DND-41 (cell line): Measurements from ENCODE around the gene MAGED2.
A peak's percentile ranks its signal among the peaks of the same experiment; 100 is the strongest.

Source experiments
- ATAC-seq: fragments of 200-7000 bp; cut with Tn5 transposase; 3 replicates; pipeline ENCODE4 v1.9.1; 2021; ENCODE audit warnings: low read depth; ENCODE audit not compliant: insufficient read depth
- DNase-seq: peaks from one replicate; pipeline ENCODE4 v3.0.0-alpha.2; 2020
- H2AFZ ChIP-seq: 2 replicates; pipeline ENCODE4 v1.6.0; 2012; ENCODE audit warnings: low read depth, low read length
- H3K27ac ChIP-seq: 2 replicates; pipeline ENCODE4 v1.5.1; 2012; ENCODE audit warnings: low read length, inconsistent platforms
- H3K27me3 ChIP-seq: fragments of 200-600 bp; sonication (generic); 2 replicates; pipeline ENCODE4 v1.6.0; 2012; ENCODE audit warnings: low read length, mild to moderate bottlenecking, inconsistent platforms; ENCODE audit not compliant: insufficient read depth, poor library complexity
- H3K36me3 ChIP-seq: 2 replicates; pipeline ENCODE4 v1.5.1; 2012; ENCODE audit warnings: low read length, inconsistent platforms; ENCODE audit not compliant: insufficient read depth
- H3K4me1 ChIP-seq: 2 replicates; pipeline ENCODE4 v1.5.1; 2012; ENCODE audit warnings: mild to moderate bottlenecking, low read length; ENCODE audit not compliant: insufficient read depth
- H3K4me2 ChIP-seq: 2 replicates; pipeline ENCODE4 v1.6.0; 2012; ENCODE audit warnings: mild to moderate bottlenecking, moderate library complexity, low read length, inconsistent platforms; ENCODE audit not compliant: insufficient read depth
- H3K4me3 ChIP-seq, 2 experiments: fragments of 200-600 bp in 1 of 2; shearing (Covaris generic) in 1 of 2; 2 replicates each; pipeline ENCODE4 v1.5.1; 2012 to 2016; ENCODE audit warnings: inconsistent platforms in 2 of 2, low read length in 2 of 2, mild to moderate bottlenecking in 2 of 2, low read depth in 1 of 2, moderate library complexity in 1 of 2
- H3K79me2 ChIP-seq: 2 replicates; pipeline ENCODE4 v1.6.0; 2012; ENCODE audit warnings: low read length, inconsistent platforms; ENCODE audit not compliant: insufficient read depth
- H3K9ac ChIP-seq: 2 replicates; pipeline ENCODE4 v1.6.0; 2012; ENCODE audit warnings: low read depth, mild to moderate bottlenecking, inconsistent platforms, low read length, moderate library complexity
- H3K9me3 ChIP-seq: 2 replicates; pipeline ENCODE4 v1.5.1; 2012; ENCODE audit warnings: low read length, moderate library complexity, mild to moderate bottlenecking, inconsistent platforms; ENCODE audit not compliant: insufficient read depth, severe bottlenecking
- H4K20me1 ChIP-seq: 2 replicates; pipeline ENCODE4 v1.6.0; 2012; ENCODE audit warnings: low read length; ENCODE audit not compliant: insufficient read depth
- EZH2 ChIP-seq: IDR thresholded peaks from 3 replicates; pipeline ENCODE4 v1.6.1; 2012; ENCODE audit warnings: borderline replicate concordance, low read depth, mild to moderate bottlenecking, moderate library complexity, low read length, inconsistent platforms; ENCODE audit not compliant: severe bottlenecking
- TF ChIP-seq, protein P1 (sequence below): IDR thresholded peaks from 2 replicates; pipeline ENCODE4 v1.5.1; 2012; ENCODE audit warnings: borderline replicate concordance, low read length, moderate library complexity, mild to moderate bottlenecking; ENCODE audit not compliant: poor library complexity, severe bottlenecking; ENCODE audit errors: extremely low read depth

The MAGED2 gene

DNA sequence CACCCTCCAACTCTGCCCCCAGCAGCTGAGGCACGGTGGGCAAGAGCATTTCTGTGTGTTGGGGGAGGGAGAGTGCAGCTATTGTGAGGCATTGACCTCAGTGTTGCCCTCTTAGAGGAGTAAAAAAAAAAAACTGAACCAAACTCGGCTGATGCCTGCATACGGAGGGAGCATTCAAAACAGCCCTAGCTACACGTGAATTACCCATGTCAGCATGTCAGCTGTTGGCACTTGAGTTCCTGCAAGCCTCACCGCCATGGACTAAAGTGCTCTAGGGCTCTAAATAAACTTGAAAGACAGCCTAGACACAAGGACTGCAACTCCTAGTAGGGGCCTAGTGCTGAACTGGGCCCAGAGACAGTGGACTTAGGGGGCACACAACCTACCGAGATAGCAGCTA, 31.5 kb upstream of the MAGED2 start:
- no peak overlapping the region for H3K4me2 ChIP-seq
- H3K27me3 ChIP-seq: no peaks in the 10 kb centered on the region
- no peaks in the 10 kb centered on the region for H3K79me2 ChIP-seq
- no peak overlapping the region for H2AFZ ChIP-seq
- no peak for TF ChIP-seq EZH2
- TF ChIP-seq, protein P1, sequence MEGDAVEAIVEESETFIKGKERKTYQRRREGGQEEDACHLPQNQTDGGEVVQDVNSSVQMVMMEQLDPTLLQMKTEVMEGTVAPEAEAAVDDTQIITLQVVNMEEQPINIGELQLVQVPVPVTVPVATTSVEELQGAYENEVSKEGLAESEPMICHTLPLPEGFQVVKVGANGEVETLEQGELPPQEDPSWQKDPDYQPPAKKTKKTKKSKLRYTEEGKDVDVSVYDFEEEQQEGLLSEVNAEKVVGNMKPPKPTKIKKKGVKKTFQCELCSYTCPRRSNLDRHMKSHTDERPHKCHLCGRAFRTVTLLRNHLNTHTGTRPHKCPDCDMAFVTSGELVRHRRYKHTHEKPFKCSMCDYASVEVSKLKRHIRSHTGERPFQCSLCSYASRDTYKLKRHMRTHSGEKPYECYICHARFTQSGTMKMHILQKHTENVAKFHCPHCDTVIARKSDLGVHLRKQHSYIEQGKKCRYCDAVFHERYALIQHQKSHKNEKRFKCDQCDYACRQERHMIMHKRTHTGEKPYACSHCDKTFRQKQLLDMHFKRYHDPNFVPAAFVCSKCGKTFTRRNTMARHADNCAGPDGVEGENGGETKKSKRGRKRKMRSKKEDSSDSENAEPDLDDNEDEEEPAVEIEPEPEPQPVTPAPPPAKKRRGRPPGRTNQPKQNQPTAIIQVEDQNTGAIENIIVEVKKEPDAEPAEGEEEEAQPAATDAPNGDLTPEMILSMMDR: no peak
- no peak overlapping the region for H3K9ac ChIP-seq
- DNase-seq (no peak), ATAC-seq (no peak)
- no peak overlapping the region for H3K4me3 ChIP-seq
- no peak overlapping the region for H3K27ac ChIP-seq
- H3K4me1 ChIP-seq: 0 out of 2 replicates have a peak, but pooled peaks cover 5% of the 10 kb centered on the region
- H3K9me3 ChIP-seq: no peaks in the 10 kb centered on the region
- no peaks in the 10 kb centered on the region for H4K20me1 ChIP-seq
- H3K36me3 ChIP-seq: no peaks in the 10 kb centered on the region

DNA sequence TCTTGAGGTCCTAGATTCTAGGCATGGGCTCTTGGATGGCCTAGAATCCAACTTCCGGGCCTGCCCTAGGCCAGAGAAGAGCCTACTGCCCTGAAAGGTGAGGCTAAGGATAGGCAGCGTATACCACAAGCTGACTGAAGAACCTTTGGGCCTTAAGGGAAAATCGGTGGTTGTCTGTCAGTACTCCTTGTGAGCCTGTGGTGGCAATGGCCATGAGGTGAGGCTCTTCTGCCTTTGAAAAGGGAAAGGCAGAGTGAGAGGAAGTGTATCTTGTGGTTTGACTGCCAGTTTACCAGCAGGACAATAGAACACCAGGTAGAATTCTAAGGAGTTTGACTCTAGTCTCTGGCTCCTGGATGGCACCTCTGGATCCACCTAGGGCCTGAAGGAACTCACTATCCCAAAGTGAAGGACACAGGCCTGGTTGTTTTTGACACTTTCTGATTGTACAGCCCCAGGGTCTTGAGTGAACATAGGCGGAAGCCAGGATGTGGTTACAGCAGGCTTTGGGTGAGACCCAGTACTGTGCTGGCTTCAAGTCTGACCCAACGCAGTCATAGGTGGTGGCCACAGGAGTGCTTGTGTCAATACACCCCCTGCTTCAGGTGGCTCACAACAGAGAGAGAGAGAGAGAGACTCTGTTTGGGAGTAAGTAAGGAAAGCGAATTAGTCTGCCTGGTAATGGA, 30.4 kb upstream of the MAGED2 start:
- no peaks in the 10 kb centered on the region for H3K9me3 ChIP-seq
- no peak for DNase-seq

DNA sequence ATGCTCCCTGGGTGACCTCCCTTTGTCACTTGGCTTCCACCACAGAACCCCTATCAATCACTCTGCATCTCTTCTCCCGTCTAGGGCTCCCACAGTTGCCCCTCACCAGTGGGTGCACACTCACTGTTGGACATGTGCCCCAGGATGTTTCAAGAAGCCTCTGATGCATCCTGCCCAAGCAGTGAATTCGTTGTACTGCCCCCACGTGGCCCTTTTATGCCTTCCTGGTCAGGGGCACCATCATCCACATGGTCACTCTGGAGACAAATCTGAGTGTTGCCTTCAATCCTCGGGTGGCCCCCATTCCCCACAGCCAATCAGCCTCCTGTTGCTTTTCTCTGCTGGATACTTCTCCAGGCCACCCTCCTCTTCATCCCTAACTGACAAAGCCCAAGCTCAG, 21.6 kb upstream of the MAGED2 start:
- TF ChIP-seq, protein P1: no peak
- TF ChIP-seq EZH2: no peak
- no peak overlapping the region for H3K9ac ChIP-seq
- no peaks in the 10 kb centered on the region for H3K36me3 ChIP-seq
- no peaks in the 10 kb centered on the region for H4K20me1 ChIP-seq
- no peaks in the 10 kb centered on the region for H3K4me1 ChIP-seq
- H3K27ac ChIP-seq: no peak overlapping the region
- H3K27me3 ChIP-seq: no peaks in the 10 kb centered on the region
- H3K4me3 ChIP-seq: no peak overlapping the region
- DNase-seq (no peak), ATAC-seq (no peak)
- no peaks in the 10 kb centered on the region for H3K9me3 ChIP-seq
- no peak overlapping the region for H3K4me2 ChIP-seq
- H3K79me2 ChIP-seq: no peaks in the 10 kb centered on the region
- no peak overlapping the region for H2AFZ ChIP-seq

More for the DNA sequence above, 30.4 kb upstream of the MAGED2 start:
- H3K9ac ChIP-seq: no peak overlapping the region
- H3K4me3 ChIP-seq: no peak overlapping the region
- TF ChIP-seq, protein P1: no peak
- TF ChIP-seq EZH2: no peak
- no peaks in the 10 kb centered on the region for H4K20me1 ChIP-seq
- no peaks in the 10 kb centered on the region for H3K36me3 ChIP-seq
- H3K4me1 ChIP-seq: 0 out of 2 replicates have a peak, but pooled peaks cover 5% of the 10 kb centered on the region
- H3K27me3 ChIP-seq: no peaks in the 10 kb centered on the region
- H3K79me2 ChIP-seq: no peaks in the 10 kb centered on the region
- peak; percentile 42; the same call in 2 of the 3 replicates for ATAC-seq
- H3K27ac ChIP-seq: no peak overlapping the region
- H2AFZ ChIP-seq: no peak overlapping the region
- no peak overlapping the region for H3K4me2 ChIP-seq

DNA sequence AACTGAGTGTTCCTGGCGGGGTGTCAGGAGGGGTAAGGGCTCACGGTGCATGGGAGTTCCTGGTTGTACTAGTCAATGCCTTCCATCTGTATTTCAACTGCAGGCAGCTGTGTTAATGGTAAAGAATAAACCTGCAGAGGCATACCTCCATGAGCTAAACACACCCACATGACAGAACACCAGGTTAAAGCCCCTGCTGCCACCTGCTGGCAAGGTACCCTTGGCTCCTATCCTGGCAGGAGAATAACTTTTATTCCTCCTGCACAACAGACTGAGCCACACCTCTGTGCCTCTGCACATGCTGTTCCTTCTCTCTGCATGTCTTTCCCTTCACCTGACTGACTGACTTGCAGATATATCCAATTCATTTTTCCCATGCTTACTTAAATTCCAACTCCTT, 20.6 kb upstream of the MAGED2 start:
- DNase-seq: no peak
- H3K36me3 ChIP-seq: no peaks in the 10 kb centered on the region
- H4K20me1 ChIP-seq: no peaks in the 10 kb centered on the region
- ATAC-seq: no peak
- no peak overlapping the region for H2AFZ ChIP-seq
- no peak overlapping the region for H3K4me3 ChIP-seq
- no peaks in the 10 kb centered on the region for H3K27me3 ChIP-seq
- H3K4me1 ChIP-seq: no peaks in the 10 kb centered on the region
- no peak overlapping the region for H3K4me2 ChIP-seq
- H3K9ac ChIP-seq: no peak overlapping the region
- H3K9me3 ChIP-seq: no peaks in the 10 kb centered on the region
- H3K79me2 ChIP-seq: no peaks in the 10 kb centered on the region
- TF ChIP-seq, protein P1: peak; percentile 30
- TF ChIP-seq EZH2: no peak
- no peak overlapping the region for H3K27ac ChIP-seq
